ENCODE results near the gene TCFL5.
A peak's percentile ranks its signal among the peaks of the same experiment; 100 is the strongest.
"Not testable (repeated sequence)": the region's sequence is repeated elsewhere in the genome, so short reads cannot be mapped to it uniquely, and the experiment has no call there.

TCFL5 gene

GRCh38 chr20:62884556-62884955 lies 22.9 kb upstream of the TCFL5 start:
- no peak overlapping the region for H3K4me3 ChIP-seq (ENCODE audit: low read length)
- DNase-seq (ENCODE audit: low read depth, low spot score) = no peak

- H3K4me3 ChIP-seq (ENCODE audit: low read length) = no peak overlapping the region
- no peak for DNase-seq (ENCODE audit: low read depth, low spot score)
These were observed 20.8 kb upstream of the TCFL5 start for GRCh38 chr20:62882426-62882825.

GRCh38 chr20:62881662-62882395 lies 20.2 kb upstream of the TCFL5 start:
- no peak for DNase-seq (ENCODE audit: low read depth, low spot score)
- H3K4me3 ChIP-seq (ENCODE audit: low read length) = no peak overlapping the region

GRCh38 chr20:62880935-62881661 lies 19.5 kb upstream of the TCFL5 start:
- no peak overlapping the region for H3K4me3 ChIP-seq (ENCODE audit: low read length)
- DNase-seq (ENCODE audit: low read depth, low spot score) = no peak

GRCh38 chr20:62880147-62880934 lies 18.7 kb upstream of the TCFL5 start:
- DNase-seq (ENCODE audit: low read depth, low spot score) = no peak
- no peak overlapping the region for H3K4me3 ChIP-seq (ENCODE audit: low read length)

- DNase-seq (ENCODE audit: low read depth, low spot score) = no peak
- H3K4me3 ChIP-seq (ENCODE audit: low read length) = no peak overlapping the region
These were observed 17.9 kb upstream of the TCFL5 start for GRCh38 chr20:62879275-62880146.

GRCh38 chr20:62878244-62879038 lies 16.8 kb upstream of the TCFL5 start:
- no peak for DNase-seq (ENCODE audit: low read depth, low spot score)
- H3K4me3 ChIP-seq (ENCODE audit: low read length) = no peak overlapping the region

GRCh38 chr20:62876902-62877816 lies 15.5 kb upstream of the TCFL5 start:
- no peak overlapping the region for H3K4me3 ChIP-seq (ENCODE audit: low read length)

GRCh38 chr20:62876501-62876901 lies 14.9 kb upstream of the TCFL5 start:
- DNase-seq (ENCODE audit: low read depth, low spot score) = no peak
- H3K4me3 ChIP-seq (ENCODE audit: low read length) = no peak overlapping the region

More at GRCh38 chr20:62876902-62877816, 15.5 kb upstream of the TCFL5 start:
- DNase-seq (ENCODE audit: low read depth, low spot score) = no peak

- no peak overlapping the region for H3K4me3 ChIP-seq (ENCODE audit: low read length)
- no peak for DNase-seq (ENCODE audit: low read depth, low spot score)
These were observed 14.1 kb upstream of the TCFL5 start for GRCh38 chr20:62875419-62876361.

- peak overlapping the region; percentile 47 for H3K4me3 ChIP-seq (ENCODE audit: low read length)
- no peak for DNase-seq (ENCODE audit: low read depth, low spot score)
These were observed 13.3 kb upstream of the TCFL5 start for GRCh38 chr20:62874964-62875344.

- peak overlapping the region; percentile 47 for H3K4me3 ChIP-seq (ENCODE audit: low read length)
- DNase-seq (ENCODE audit: low read depth, low spot score) = not testable (repeated sequence)
These were observed 12.0 kb upstream of the TCFL5 start for GRCh38 chr20:62873681-62874031.

- H3K4me3 ChIP-seq (ENCODE audit: low read length) = peak overlapping the region; percentile 47; the same call in 1 of the 2 replicates
- DNase-seq (ENCODE audit: low read depth, low spot score) = no peak
These were observed 11.7 kb upstream of the TCFL5 start for GRCh38 chr20:62873280-62873679.

GRCh38 chr20:62872862-62873261 lies 11.2 kb upstream of the TCFL5 start:
- DNase-seq (ENCODE audit: low read depth, low spot score) = no peak
- no peak overlapping the region for H3K4me3 ChIP-seq (ENCODE audit: low read length)

GRCh38 chr20:62872184-62872847 lies 10.7 kb upstream of the TCFL5 start:
- DNase-seq (ENCODE audit: low read depth, low spot score) = no peak
- H3K4me3 ChIP-seq (ENCODE audit: low read length) = no peak overlapping the region

GRCh38 chr20:62864207-62864606 lies 2.6 kb upstream of the TCFL5 start:
- H3K4me3 ChIP-seq (ENCODE audit: low read length) = no peak overlapping the region
- no peak for DNase-seq (ENCODE audit: low read depth, low spot score)
